Stimulated activated naive CD8-positive, alpha-beta T cell treated with anti-CD3 and anti-CD28 coated beads, Interleukin-15, amount 100 ng/mL, for 72 hours (primary cell): ENCODE data around the gene VWF.
A peak's percentile ranks its signal among the peaks of the same experiment; 100 is the strongest.

Experiments
- ATAC-seq: fragments of 150-1000 bp; cut with Tn5 transposase; 2 replicates; pipeline ENCODE4 v1.10.0; 2021; ENCODE audit warnings: mild to moderate bottlenecking, moderate library complexity
- DNase-seq, 2 donors: peaks; one replicate each; pipeline ENCODE4 v3.0.0; 2021 to 2022
- H3K27ac Mint-ChIP-seq, 2 donors: one replicate each; pipeline ENCODE4 v1.8.0; 2022; ENCODE audit warnings: mild to moderate bottlenecking in 2 of 2, mixed read lengths in 2 of 2, moderate library complexity in 2 of 2
- H3K27me3 Mint-ChIP-seq: one replicate; pipeline ENCODE4 v1.8.0; 2022; ENCODE audit warnings: mixed read lengths
- H3K4me1 Mint-ChIP-seq: one replicate; pipeline ENCODE4 v1.8.0; 2022; ENCODE audit warnings: mild to moderate bottlenecking, mixed read lengths
- H3K4me3 Mint-ChIP-seq, 2 donors: one replicate each; pipeline ENCODE4 v1.8.0; 2022; ENCODE audit warnings: mild to moderate bottlenecking in 2 of 2, mixed read lengths in 2 of 2, moderate library complexity in 1 of 2
- H3K9me3 Mint-ChIP-seq, 2 donors: one replicate each; pipeline ENCODE4 v1.8.0; 2022; ENCODE audit warnings: mixed read lengths in 2 of 2

The VWF gene

DNA sequence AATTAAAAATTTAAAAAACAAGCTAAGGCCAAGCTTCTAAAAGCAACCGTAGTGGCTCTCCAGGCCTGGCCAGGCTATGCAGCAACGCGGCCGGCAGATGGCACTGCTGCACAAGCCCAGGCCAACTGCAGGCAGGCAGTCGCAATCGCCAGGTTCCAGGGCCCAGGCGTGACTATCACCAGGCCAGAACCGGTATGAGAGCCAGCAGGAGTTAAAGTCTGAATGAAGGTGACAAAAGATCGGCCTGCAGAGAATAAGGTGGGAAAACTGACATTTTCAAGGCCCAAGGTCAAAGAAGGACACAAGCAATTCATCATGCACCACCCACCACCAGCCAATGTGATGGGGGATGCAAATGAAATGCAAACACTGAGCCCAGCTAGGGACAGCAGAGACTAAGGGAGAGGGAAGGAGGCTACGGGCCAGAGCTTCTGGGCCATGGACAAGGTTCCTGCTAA lies 135.8 kb downstream of the VWF start:
- ATAC-seq: peak; percentile 94

DNA sequence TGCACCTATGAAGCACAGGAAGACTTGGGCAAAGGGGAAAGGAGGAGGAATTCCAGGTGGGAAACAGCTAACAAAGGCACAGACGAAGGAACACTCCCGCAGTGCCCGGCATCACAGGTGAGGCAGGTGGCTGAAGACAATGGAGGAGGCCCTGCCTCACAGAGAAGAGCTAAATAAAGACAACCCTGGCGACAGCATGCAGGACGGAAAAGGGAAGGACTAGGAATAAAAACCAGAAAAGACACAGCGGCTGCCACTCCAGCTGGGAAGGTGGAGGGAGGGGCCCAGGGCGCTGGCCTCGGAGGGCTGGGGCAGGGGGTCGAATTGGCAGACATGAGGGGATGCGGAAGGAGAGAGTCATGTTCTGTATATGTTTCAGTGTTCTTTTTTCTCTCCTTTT lies 136.4 kb downstream of the VWF start:
- peaks cover 8% of the 10 kb centered on the region for H3K27me3 Mint-ChIP-seq
- H3K27ac Mint-ChIP-seq: no peak overlapping the region
- DNase-seq (no peak), ATAC-seq (no peak)
- H3K9me3 Mint-ChIP-seq: no peaks in the 10 kb centered on the region
- H3K4me3 Mint-ChIP-seq: no peak overlapping the region
- H3K4me1 Mint-ChIP-seq: peaks cover 4% of the 10 kb centered on the region

More for the DNA sequence above, 135.8 kb downstream of the VWF start:
- peaks cover 8% of the 10 kb centered on the region for H3K27me3 Mint-ChIP-seq
- no peak overlapping the region for H3K27ac Mint-ChIP-seq
- peaks cover 4% of the 10 kb centered on the region for H3K4me1 Mint-ChIP-seq
- DNase-seq: peak; percentile 75
- H3K4me3 Mint-ChIP-seq: no peak overlapping the region
- H3K9me3 Mint-ChIP-seq: no peaks in the 10 kb centered on the region

GRCh38 chr12:5987573-5987972 lies 136.9 kb downstream of the VWF start:
- H3K27ac Mint-ChIP-seq: no peak overlapping the region
- no peak overlapping the region for H3K4me3 Mint-ChIP-seq
- peaks cover 8% of the 10 kb centered on the region for H3K27me3 Mint-ChIP-seq
- H3K4me1 Mint-ChIP-seq: peaks cover 4% of the 10 kb centered on the region
- DNase-seq (no peak), ATAC-seq (no peak)
- H3K9me3 Mint-ChIP-seq: no peaks in the 10 kb centered on the region

GRCh38 chr12:5985471-5985870 lies 139.0 kb downstream of the VWF start:
- Mint-ChIP-seq H3K27me3 (peaks cover 8% of the 10 kb centered on the region), H3K27ac (no peak overlapping the region), H3K4me3 (no peak overlapping the region), H3K4me1 (peaks cover 4% of the 10 kb centered on the region), H3K9me3 (no peaks in the 10 kb centered on the region)
- no peak for ATAC-seq
- DNase-seq: no peak

GRCh38 chr12:5984873-5985272 lies 139.6 kb downstream of the VWF start:
- Mint-ChIP-seq H3K4me3 (no peak overlapping the region), H3K4me1 (peaks cover 4% of the 10 kb centered on the region), H3K27ac (no peak overlapping the region), H3K27me3 (peaks cover 8% of the 10 kb centered on the region), H3K9me3 (no peaks in the 10 kb centered on the region)
- ATAC-seq: no peak
- DNase-seq: no peak

- no peak overlapping the region for H3K27ac Mint-ChIP-seq
- H3K27me3 Mint-ChIP-seq: no peaks in the 10 kb centered on the region
- H3K4me1 Mint-ChIP-seq: no peaks in the 10 kb centered on the region
- no peak for DNase-seq
- no peak overlapping the region for H3K4me3 Mint-ChIP-seq
- no peaks in the 10 kb centered on the region for H3K9me3 Mint-ChIP-seq
- ATAC-seq: no peak
These were observed 142.4 kb downstream of the VWF start for GRCh38 chr12:5982106-5982505.

DNA sequence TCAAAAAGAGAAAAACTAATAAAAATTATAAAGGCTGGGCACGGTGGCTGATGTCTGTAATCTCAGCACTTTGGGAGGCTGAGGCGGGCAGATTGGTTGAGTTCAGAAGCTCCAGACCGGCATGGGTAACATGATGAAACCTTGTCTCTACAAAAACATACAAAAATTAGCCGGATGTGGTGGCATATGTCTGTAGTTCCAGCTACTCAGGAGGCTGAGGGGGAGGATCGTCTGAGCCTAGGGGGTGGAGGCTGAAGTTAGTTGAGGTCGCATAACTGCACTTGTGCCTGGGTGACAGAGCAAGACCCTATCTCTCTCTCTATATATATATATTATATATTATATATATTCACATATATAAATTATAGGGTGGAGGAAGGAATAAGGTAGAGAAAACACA lies 146.9 kb downstream of the VWF start:
- DNase-seq: no peak
- Mint-ChIP-seq H3K9me3 (no peaks in the 10 kb centered on the region), H3K27ac (peak overlapping the region in 1 of 2 donors; percentile 5), H3K4me3 (no peak overlapping the region), H3K4me1 (no peaks in the 10 kb centered on the region), H3K27me3 (peaks cover 13% of the 10 kb centered on the region)
- ATAC-seq: no peak

- ATAC-seq: no peak
- Mint-ChIP-seq H3K4me3 (no peak overlapping the region), H3K27ac (no peak overlapping the region), H3K27me3 (peaks cover 13% of the 10 kb centered on the region), H3K9me3 (no peaks in the 10 kb centered on the region), H3K4me1 (no peaks in the 10 kb centered on the region)
- DNase-seq: no peak
These were observed 147.8 kb downstream of the VWF start for GRCh38 chr12:5976711-5977110.

GRCh38 chr12:5976196-5976595 lies 148.3 kb downstream of the VWF start:
- Mint-ChIP-seq H3K9me3 (no peaks in the 10 kb centered on the region), H3K27me3 (peaks cover 13% of the 10 kb centered on the region), H3K4me3 (no peak overlapping the region), H3K27ac (peak overlapping the region in 1 of 2 donors; percentile 10), H3K4me1 (no peaks in the 10 kb centered on the region)
- DNase-seq: no peak
- no peak for ATAC-seq

DNA sequence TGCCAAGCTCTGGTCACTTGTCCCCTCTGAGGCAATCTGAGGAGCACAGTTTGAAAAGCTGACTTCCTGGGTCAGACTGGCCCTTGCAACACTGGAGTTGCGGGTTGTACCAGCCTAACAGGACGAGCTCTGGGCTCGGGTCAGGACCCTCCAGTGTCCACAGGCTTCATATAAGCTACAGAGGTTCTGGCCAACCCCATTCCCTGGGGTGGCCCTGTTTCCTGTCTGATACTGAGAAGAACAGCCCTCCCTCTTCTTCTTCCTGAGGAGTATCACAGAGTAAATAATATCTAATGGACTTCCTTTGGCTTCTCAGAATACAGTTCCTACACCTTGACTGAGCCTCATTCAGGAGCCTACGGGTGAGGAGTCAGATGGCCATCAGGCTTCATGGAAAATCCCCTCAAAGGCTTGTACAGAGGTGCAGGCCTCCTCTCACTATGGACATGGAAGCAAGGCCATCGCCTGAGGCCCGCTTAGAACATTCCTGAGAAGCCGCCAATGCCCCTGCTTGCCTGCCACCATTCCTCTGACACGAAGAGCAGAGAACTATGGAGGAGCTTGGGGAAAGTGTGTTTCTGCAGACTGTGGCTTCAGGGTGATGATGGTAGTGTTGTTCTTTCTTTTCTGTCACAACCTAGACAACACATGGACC lies 150.9 kb downstream of the VWF start:
- Mint-ChIP-seq H3K27ac (no peak overlapping the region), H3K9me3 (no peaks in the 10 kb centered on the region), H3K27me3 (peaks cover 13% of the 10 kb centered on the region), H3K4me3 (no peak overlapping the region), H3K4me1 (no peaks in the 10 kb centered on the region)
- no peak for ATAC-seq
- no peak for DNase-seq

GRCh38 chr12:5972387-5972786 lies 152.1 kb downstream of the VWF start:
- ATAC-seq: no peak
- no peaks in the 10 kb centered on the region for H3K9me3 Mint-ChIP-seq
- H3K4me3 Mint-ChIP-seq: no peak overlapping the region
- DNase-seq: no peak
- peaks cover 13% of the 10 kb centered on the region for H3K27me3 Mint-ChIP-seq
- no peaks in the 10 kb centered on the region for H3K4me1 Mint-ChIP-seq
- no peak overlapping the region for H3K27ac Mint-ChIP-seq

GRCh38 chr12:5971194-5971850 lies 153.1 kb downstream of the VWF start:
- Mint-ChIP-seq H3K4me1 (no peaks in the 10 kb centered on the region), H3K4me3 (no peak overlapping the region), H3K27me3 (peaks cover 13% of the 10 kb centered on the region), H3K9me3 (no peaks in the 10 kb centered on the region), H3K27ac (no peak overlapping the region)
- no peak for DNase-seq
- ATAC-seq: no peak

- DNase-seq (no peak), ATAC-seq (no peak)
- H3K27ac Mint-ChIP-seq: no peak overlapping the region
- peaks cover 1% of the 10 kb centered on the region for H3K27me3 Mint-ChIP-seq
- H3K4me3 Mint-ChIP-seq: no peak overlapping the region
- no peaks in the 10 kb centered on the region for H3K9me3 Mint-ChIP-seq
- H3K4me1 Mint-ChIP-seq: no peaks in the 10 kb centered on the region
These were observed 154.3 kb downstream of the VWF start for GRCh38 chr12:5969974-5970690.

GRCh38 chr12:5969156-5969973 lies 155.1 kb downstream of the VWF start:
- Mint-ChIP-seq H3K27ac (no peak overlapping the region), H3K4me3 (no peak overlapping the region), H3K4me1 (no peaks in the 10 kb centered on the region), H3K27me3 (peaks cover 6% of the 10 kb centered on the region), H3K9me3 (no peaks in the 10 kb centered on the region)
- DNase-seq (no peak), ATAC-seq (no peak)

GRCh38 chr12:5967645-5968415 lies 156.6 kb downstream of the VWF start:
- ATAC-seq: no peak
- no peak overlapping the region for H3K4me3 Mint-ChIP-seq
- no peak overlapping the region for H3K27ac Mint-ChIP-seq
- no peaks in the 10 kb centered on the region for H3K9me3 Mint-ChIP-seq
- H3K27me3 Mint-ChIP-seq: peaks cover 9% of the 10 kb centered on the region
- no peaks in the 10 kb centered on the region for H3K4me1 Mint-ChIP-seq
- no peak for DNase-seq
